H1 (cell line): ENCODE results near the gene PGF. TPM values are rescaled to one million over a fixed set of nuclear protein-coding genes. Genes with fewer than 3 reads are reported as not detected.
A peak's percentile ranks its signal among the peaks of the same experiment; 100 is the strongest.

ENCODE experiments used
- CTCF ChIA-PET: fragments of 300-600 bp; sonication (Branson Sonifier 250); formaldehyde crosslinking; loops from one replicate; lab custom pipeline; 2021; ENCODE audit not compliant: partially characterized antibody; lab: Charles Lee
- POLR2A ChIA-PET: fragments of 300-600 bp; sonication (Branson Sonifier 250); formaldehyde crosslinking; loops from one replicate; lab custom pipeline; 2021; ENCODE audit warnings: inconsistent platforms; ENCODE audit not compliant: partially characterized antibody; lab: Charles Lee
- DNase-seq, 2 experiments: peaks; one replicate each; pipeline versions ENCODE4 v3.0.0 to v3.0.0-alpha.2; 2010 to 2022; ENCODE audit warnings: low spot score in 2 of 2, low read depth in 1 of 2, mixed read lengths in 1 of 2
- FAIRE-seq: peaks from 2 replicates; lab custom pipeline; 2011; peaks lifted over from hg19 to GRCh38; lab: Jason Lieb, UNC
- H2AFZ ChIP-seq: 2 replicates; pipeline ENCODE4 v1.8.1; 2012; ENCODE audit warnings: low read length, inconsistent platforms
- H2AK5ac ChIP-seq: 2 replicates; pipeline ENCODE4 v1.6.1; 2013; ENCODE audit warnings: low read depth, low read length
- H2BK120ac ChIP-seq: replicated peaks from 2 replicates; pipeline ENCODE3; 2013; ENCODE audit warnings: low read depth, low read length, inconsistent platforms
- H2BK12ac ChIP-seq: 2 replicates; pipeline ENCODE4 v1.6.1; 2013; ENCODE audit warnings: low read depth, low read length
- H2BK15ac ChIP-seq: 2 replicates; pipeline ENCODE4 v1.6.1; 2013; ENCODE audit warnings: low read length
- H2BK20ac ChIP-seq: 2 replicates; pipeline ENCODE4 v1.6.1; 2013; ENCODE audit warnings: low read length
- H2BK5ac ChIP-seq: 2 replicates; pipeline ENCODE4 v1.6.1; 2013; ENCODE audit warnings: low read depth, low read length
- H3K14ac ChIP-seq: 2 replicates; pipeline ENCODE4 v1.6.1; 2013; ENCODE audit warnings: inconsistent platforms; ENCODE audit not compliant: insufficient read length
- H3K18ac ChIP-seq: 2 replicates; pipeline ENCODE4 v1.6.1; 2013; ENCODE audit warnings: low read length; ENCODE audit errors: extremely low read depth
- H3K23ac ChIP-seq: 2 replicates; pipeline ENCODE4 v1.6.1; 2013; ENCODE audit warnings: inconsistent platforms; ENCODE audit not compliant: insufficient read length
- H3K23me2 ChIP-seq: 2 replicates; pipeline ENCODE4 v1.6.1; 2013; ENCODE audit warnings: low read depth, low read length
- H3K27ac ChIP-seq: 2 replicates; pipeline ENCODE4 v1.6.1; 2011; ENCODE audit warnings: low read depth, low read length, inconsistent platforms
- H3K27me3 ChIP-seq, 4 experiments: replicated peaks in 1 of 4; 1 replicate in 1 of 4; 2 replicates in 3 of 4; pipeline versions ENCODE4 v1.6.1 to v1.8.1; 2011 to 2013; ENCODE audit warnings: low read length in 3 of 4, mild to moderate bottlenecking in 3 of 4, inconsistent platforms in 2 of 4, mixed read lengths in 2 of 4, moderate library complexity in 1 of 4; ENCODE audit not compliant: control insufficient read depth in 3 of 4, insufficient read depth in 3 of 4; ENCODE audit errors: extremely low read depth in 1 of 4
- H3K36me3 ChIP-seq, 4 experiments: 2 replicates each; pipeline versions ENCODE4 v1.6.1 to v1.8.1; 2011 to 2013; ENCODE audit warnings: mild to moderate bottlenecking in 4 of 4, low read length in 3 of 4, moderate library complexity in 2 of 4, control low read depth in 1 of 4, inconsistent platforms in 1 of 4; ENCODE audit not compliant: insufficient read depth in 4 of 4, control insufficient read depth in 2 of 4
- H3K4ac ChIP-seq: replicated peaks from 2 replicates; pipeline ENCODE3; 2013; ENCODE audit warnings: low read length, low read depth, mixed read lengths, inconsistent platforms; ENCODE audit not compliant: insufficient read length
- H3K4me1 ChIP-seq, 4 experiments: replicated peaks in 1 of 4; 1 replicate in 1 of 4; 2 replicates in 3 of 4; pipeline versions ENCODE4 v1.6.1 to v1.8.1; 2011 to 2013; ENCODE audit warnings: low read length in 3 of 4, inconsistent platforms in 2 of 4, mixed read lengths in 1 of 4; ENCODE audit not compliant: insufficient read depth in 4 of 4, control insufficient read depth in 3 of 4
- H3K4me2 ChIP-seq, 2 experiments: 2 replicates each; pipeline versions ENCODE4 v1.6.1 to v1.8.1; 2011 to 2013; ENCODE audit warnings: low read depth in 2 of 2, low read length in 2 of 2, control low read depth in 1 of 2, inconsistent platforms in 1 of 2, mild to moderate bottlenecking in 1 of 2; ENCODE audit not compliant: insufficient read depth in 1 of 2
- H3K4me3 ChIP-seq, 4 experiments: fragments of 200-600, 300-600 bp in 1 of 4; sonication (generic), shearing (Covaris generic), sonication (Bioruptor Twin) in 1 of 4; 2 replicates each; pipeline versions ENCODE4 v1.5.1 to v1.8.1; 2011 to 2016; ENCODE audit warnings: low read length in 4 of 4, low read depth in 3 of 4, control low read depth in 2 of 4, inconsistent platforms in 2 of 4, mild to moderate bottlenecking in 2 of 4, mixed read lengths in 1 of 4, moderate library complexity in 1 of 4; ENCODE audit not compliant: insufficient read depth in 2 of 4; ENCODE audit errors: extremely low read depth in 1 of 4
- H3K56ac ChIP-seq: replicated peaks from 2 replicates; pipeline ENCODE3; 2013; ENCODE audit warnings: low read depth, mild to moderate bottlenecking, mixed read lengths, low read length, inconsistent platforms; ENCODE audit not compliant: insufficient read length
- H3K79me1 ChIP-seq: 2 replicates; pipeline ENCODE4 v1.6.1; 2013; ENCODE audit warnings: low read depth, low read length, control low read depth
- H3K79me2 ChIP-seq, 2 experiments: 2 replicates each; pipeline versions ENCODE4 v1.6.1 to v1.8.1; 2012 to 2013; ENCODE audit warnings: low read length in 2 of 2, mild to moderate bottlenecking in 2 of 2, inconsistent platforms in 1 of 2; ENCODE audit not compliant: insufficient read depth in 2 of 2, control insufficient read depth in 1 of 2
- H3K9ac ChIP-seq, 4 experiments: replicated peaks in 1 of 4; 1 replicate in 1 of 4; 2 replicates in 3 of 4; pipeline versions ENCODE4 v1.6.1 to v1.8.1; 2011 to 2013; ENCODE audit warnings: low read depth in 3 of 4, low read length in 3 of 4, control low read depth in 2 of 4, mild to moderate bottlenecking in 2 of 4, moderate library complexity in 2 of 4, inconsistent platforms in 1 of 4; ENCODE audit errors: extremely low read depth in 1 of 4
- H3K9me3 ChIP-seq, 2 experiments: 2 replicates each; pipeline versions ENCODE4 v1.6.1 to v1.8.1; 2012 to 2013; ENCODE audit warnings: mild to moderate bottlenecking in 2 of 2, moderate library complexity in 2 of 2, control low read depth in 1 of 2, inconsistent platforms in 1 of 2, low read depth in 1 of 2, low read length in 1 of 2, mixed read lengths in 1 of 2; ENCODE audit not compliant: insufficient read depth in 2 of 2
- H4K20me1 ChIP-seq, 2 experiments: replicated peaks in 1 of 2; 2 replicates each; pipeline versions ENCODE3 to v1.8.1; 2011 to 2013; ENCODE audit warnings: inconsistent platforms in 2 of 2, low read length in 2 of 2, mild to moderate bottlenecking in 1 of 2; ENCODE audit not compliant: insufficient read depth in 2 of 2, control insufficient read depth in 1 of 2
- H4K5ac ChIP-seq: 2 replicates; pipeline ENCODE4 v1.6.1; 2013; ENCODE audit warnings: low read length, low read depth, mixed read lengths, inconsistent platforms; ENCODE audit not compliant: insufficient read length
- H4K8ac ChIP-seq: 2 replicates; pipeline ENCODE4 v1.8.0; 2013; ENCODE audit warnings: mild to moderate bottlenecking, moderate library complexity, low read length, inconsistent platforms; ENCODE audit not compliant: insufficient read depth; ENCODE audit errors: extremely low read depth
- H4K91ac ChIP-seq: replicated peaks from 2 replicates; pipeline ENCODE3; 2013; ENCODE audit warnings: low read length, mixed read lengths, inconsistent platforms; ENCODE audit not compliant: insufficient read length
- BCL11A ChIP-seq, 2 experiments: IDR thresholded peaks; one replicate each; pipeline ENCODE4 v1.6.1; 2011; ENCODE audit warnings: low read depth in 2 of 2, low read length in 2 of 2, mild to moderate bottlenecking in 2 of 2
- CBX8 ChIP-seq: fragments of 300-800, 300-1000 bp; sonication (generic); IDR thresholded peaks from 2 replicates; pipeline ENCODE4 v1.7.1; 2016; ENCODE audit warnings: low read depth, low read length, borderline replicate concordance
- CEBPB ChIP-seq: IDR thresholded peaks from 2 replicates; pipeline ENCODE4 v1.6.1; 2012; ENCODE audit warnings: low read depth, low read length
- SP1 ChIP-seq: IDR thresholded peaks from 2 replicates; pipeline ENCODE4 v1.6.1; 2011; ENCODE audit warnings: low read depth, low read length
- SP2 ChIP-seq: IDR thresholded peaks from 2 replicates; pipeline ENCODE4 v1.6.1; 2012; ENCODE audit warnings: mild to moderate bottlenecking, low read length, inconsistent platforms
- WGBS, 2 experiments: shearing (Covaris generic) in 1 of 2; methylation state at CpG; one replicate each; pipeline versions ENCODE4 v1.1.6 to v1.1.7; 2013 to 2015; ENCODE audit warnings: low lambda C conversion rate in 2 of 2, mixed read lengths in 2 of 2, inconsistent platforms in 1 of 2, low coverage in 1 of 2, missing lambda C conversion rate in 1 of 2; ENCODE audit not compliant: insufficient replicate concordance in 2 of 2, insufficient coverage in 1 of 2, insufficient read length in 1 of 2; ENCODE audit errors: extremely low coverage in 1 of 2, missing lambda C conversion rate in 1 of 2; 5-methylcytosine and 5-hydroxymethylcytosine counted together
- polyA plus RNA-seq, 7 experiments: library from polyadenylated mRNA; depleted of rRNA in 3 of 7; stranded (reverse) in 5 of 7; unstranded in 2 of 7; fragments of >200 nt in 5 of 7; fragments of 200-250 nt in 2 of 7; gene quantifications; 1 replicate in 5 of 7; 2 replicates in 1 of 7; 4 replicates in 1 of 7; pipeline versions ENCODE4 v1.2.1 to v1.2.3, GENCODE V29; 2011 to 2013; ENCODE audit warnings: missing spikeins in 2 of 7, mixed read lengths in 2 of 7
- total RNA-seq: library from RNA; stranded (reverse); fragmentation: NEBNext Ultra II Directional; extraction: Animal tissue kit (Norgen Biotek cat#: 25700); gene quantifications from 2 replicates; pipeline ENCODE4 v1.2.1, GENCODE V29; 2021

Gene PGF
- total and polyA plus RNA-seq, 2 of the 8 experiments (the other 6 are each of a cell fraction or from before 2014, with no cell fraction given) = 2.1 to 4.1 TPM

DNA sequence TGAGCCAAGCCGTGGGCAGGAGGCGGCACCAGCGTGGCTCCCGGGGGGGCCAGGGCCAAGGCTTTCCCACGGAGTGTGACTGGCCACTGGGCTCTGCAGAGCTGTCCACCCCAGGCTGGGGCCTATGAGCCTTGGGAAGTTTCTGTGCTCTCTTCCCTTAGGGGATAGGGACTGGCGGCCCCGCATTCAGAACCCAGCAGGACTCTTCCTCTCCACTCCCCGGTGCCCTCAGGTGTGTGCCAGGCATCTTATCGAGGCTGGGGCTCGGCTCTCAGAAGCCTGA is 29.6 kb upstream of the PGF start:
- H3K4me1 ChIP-seq = peaks cover 2 to 20% (median 16%) of the 10 kb centered on the region in 4 experiments
- FAIRE-seq (no peak), DNase-seq (no peak)
- no peak overlapping the region for H3K27ac ChIP-seq
- POLR2A ChIA-PET = no interaction called here
- no peak overlapping the region for H3K23ac ChIP-seq
- H2BK120ac ChIP-seq = no peak overlapping the region
- no peak overlapping the region for H4K91ac ChIP-seq
- H2AFZ ChIP-seq = no peak overlapping the region
- no peaks in the 10 kb centered on the region for H3K9me3 ChIP-seq
- no peak overlapping the region for H2BK20ac ChIP-seq
- 0 out of 2 replicates have a peak overlapping the region, but pooled peaks have one; percentile 87 for H4K8ac ChIP-seq
- H3K14ac ChIP-seq = no peak overlapping the region
- no peak overlapping the region for H3K9ac ChIP-seq
- no peak overlapping the region for H4K5ac ChIP-seq
- H2BK5ac ChIP-seq = no peak overlapping the region
- no peak overlapping the region for H3K18ac ChIP-seq
- H3K4me3 ChIP-seq = no peak overlapping the region
- no peak overlapping the region for H2BK15ac ChIP-seq
- no peaks in the 10 kb centered on the region for H3K79me2 ChIP-seq
- CTCF ChIA-PET = interaction anchor here (0.6 to 2.1 kb wide), 8 partner anchors 27 to 310 kb away, joined by 3 to 9 read pairs (median 3); no protein-coding TSS in a partner anchor
- H3K4me2 ChIP-seq = no peak overlapping the region
- H4K20me1 ChIP-seq = no peaks in the 10 kb centered on the region
- H3K56ac ChIP-seq = no peak overlapping the region
- no peak overlapping the region for H2BK12ac ChIP-seq
- no peaks in the 10 kb centered on the region for H3K36me3 ChIP-seq
- no peaks in the 10 kb centered on the region for H3K79me1 ChIP-seq
- H2AK5ac ChIP-seq = no peak overlapping the region
- no peaks in the 10 kb centered on the region for H3K23me2 ChIP-seq
- H3K4ac ChIP-seq = no peak overlapping the region
- peaks cover 0 to 1% (median 0%) of the 10 kb centered on the region in 4 experiments; a peak in 1 of 7 replicates for H3K27me3 ChIP-seq
- 80% methylated on average over 5 of the region's 10 CpGs; no CpG with 5 or more reads in 1 of the 2 experiments for WGBS, 2 experiments
- TF ChIP-seq SP2 = no peak
- no peak for TF ChIP-seq CEBPB
- TF ChIP-seq SP1 = no peak
- TF ChIP-seq BCL11A (IDR thresholded peaks at IDR 0.05; ENCODE audit: low read depth in 2 of 2, low read length in 2 of 2) = no peak
- TF ChIP-seq CBX8 = no peak
